ENCODE measurements around the gene PPP6R3. TPM values are rescaled to one million over a fixed set of nuclear protein-coding genes. Genes with fewer than 3 reads are reported as not detected.

Gene PPP6R3
- total and polyA plus RNA-seq, 2 of the 13 experiments (the other 11 are each of a cell fraction or from before 2014, with no cell fraction given), result 41.2 to 83.4 TPM

DNA sequence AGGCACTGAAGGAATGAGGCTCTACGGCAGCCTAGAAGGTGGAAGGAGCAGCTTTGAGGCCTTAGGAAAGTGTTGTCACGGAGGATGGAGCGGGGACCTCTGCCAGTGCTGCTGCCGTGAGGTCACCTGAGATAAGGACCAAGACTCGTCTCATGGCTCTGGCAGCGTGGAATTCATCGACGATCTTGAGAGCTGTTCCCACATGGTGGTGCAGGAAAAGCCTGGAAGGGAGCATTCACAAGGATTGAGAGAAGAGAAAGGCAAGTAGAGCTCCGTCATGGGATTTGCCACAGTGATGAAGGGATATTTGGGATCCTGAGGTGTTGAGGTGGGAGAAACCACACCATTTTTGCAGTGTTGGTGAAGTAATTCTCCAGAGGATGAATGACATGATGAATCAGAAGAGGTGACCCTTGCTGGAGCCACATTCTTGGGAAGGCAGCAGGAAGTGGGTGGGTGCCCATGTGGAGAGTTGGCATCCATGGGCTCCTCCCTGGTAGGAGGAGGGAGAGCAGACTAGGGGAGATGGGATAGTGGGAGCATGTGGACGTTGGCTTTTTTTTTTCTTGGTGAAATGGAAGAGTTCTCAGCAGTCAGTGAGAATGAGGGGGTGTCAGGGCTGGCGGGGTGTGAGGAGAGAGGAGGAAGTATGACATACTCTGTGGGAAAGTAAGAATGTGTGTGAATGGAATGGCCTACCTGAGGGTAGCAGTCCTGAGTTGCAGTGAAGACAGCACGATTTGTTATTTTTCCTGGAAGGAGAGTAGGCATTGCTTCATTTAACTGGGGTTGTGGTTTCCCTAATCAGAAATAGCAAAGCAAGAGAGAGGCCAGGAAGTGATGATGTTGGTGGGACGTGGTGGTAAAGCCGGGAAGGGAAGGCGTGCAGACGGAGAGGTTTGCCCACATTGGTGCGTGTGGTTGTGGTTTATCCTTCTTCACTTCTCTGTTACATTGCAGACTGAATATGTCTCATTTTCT is 11.1 kb downstream of the PPP6R3 start (continued):
- TF ChIP-seq KIAA2018 (CRISPR knock-in tag; IDR thresholded peaks at IDR 0.05; ENCODE audit: borderline replicate concordance), result no peak
- no peak for TF ChIP-seq PPARG (CRISPR knock-in tag; conservative IDR thresholded peaks at IDR 0.05)
- TF ChIP-seq PLSCR1 (CRISPR knock-in tag; IDR thresholded peaks at IDR 0.05; ENCODE audit: borderline replicate concordance), result no peak
- TF ChIP-seq NFRKB (IDR thresholded peaks at IDR 0.05), result no peak
- TF ChIP-seq NRL (CRISPR knock-in tag; IDR thresholded peaks at IDR 0.05; ENCODE audit: borderline replicate concordance), result no peak
- no peak for TF ChIP-seq FOXA3 (CRISPR knock-in tag; IDR thresholded peaks at IDR 0.05)
- no peak for TF ChIP-seq SALL2 (CRISPR knock-in tag; IDR thresholded peaks at IDR 0.05)
- TF ChIP-seq ADNP (CRISPR knock-in tag; IDR thresholded peaks at IDR 0.05), result no peak
- no peak for TF ChIP-seq PHB2 (IDR thresholded peaks at IDR 0.05; ENCODE audit: partially characterized antibody)
